GM21515 (cell line): Measurements from ENCODE around the gene NTNG2.
A peak's percentile ranks its signal among the peaks of the same experiment; 100 is the strongest.

Experiments
- ATAC-seq: cut with Tn5 transposase; IDR thresholded peaks from one replicate; pipeline ENCODE4 v1.9.1; 2021; ENCODE audit not compliant: unreplicated experiment

NTNG2 gene

GRCh38 chr9:132234535-132234934 is 72.7 kb downstream of the NTNG2 start:
- ATAC-seq = no peak

DNA sequence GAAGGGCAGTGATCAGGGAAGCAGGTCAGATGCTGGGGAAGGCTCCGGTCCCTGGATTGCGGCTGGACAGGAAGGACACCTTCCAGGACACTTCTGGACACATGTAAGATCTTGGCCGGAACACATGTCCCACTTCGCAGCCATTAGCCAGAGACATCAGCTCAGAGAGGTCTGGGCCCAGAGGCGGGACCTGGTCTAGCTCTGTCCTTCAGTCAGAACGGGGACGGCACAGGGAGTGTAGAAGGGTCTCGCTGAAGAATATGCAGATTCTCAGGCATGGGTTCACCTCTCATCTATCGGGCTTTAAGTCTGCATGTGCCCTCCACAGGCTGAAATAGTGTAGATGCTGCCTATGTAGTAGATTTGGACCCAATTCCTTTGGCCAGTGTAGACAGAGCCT is 73.3 kb downstream of the NTNG2 start:
- ATAC-seq = no peak

DNA sequence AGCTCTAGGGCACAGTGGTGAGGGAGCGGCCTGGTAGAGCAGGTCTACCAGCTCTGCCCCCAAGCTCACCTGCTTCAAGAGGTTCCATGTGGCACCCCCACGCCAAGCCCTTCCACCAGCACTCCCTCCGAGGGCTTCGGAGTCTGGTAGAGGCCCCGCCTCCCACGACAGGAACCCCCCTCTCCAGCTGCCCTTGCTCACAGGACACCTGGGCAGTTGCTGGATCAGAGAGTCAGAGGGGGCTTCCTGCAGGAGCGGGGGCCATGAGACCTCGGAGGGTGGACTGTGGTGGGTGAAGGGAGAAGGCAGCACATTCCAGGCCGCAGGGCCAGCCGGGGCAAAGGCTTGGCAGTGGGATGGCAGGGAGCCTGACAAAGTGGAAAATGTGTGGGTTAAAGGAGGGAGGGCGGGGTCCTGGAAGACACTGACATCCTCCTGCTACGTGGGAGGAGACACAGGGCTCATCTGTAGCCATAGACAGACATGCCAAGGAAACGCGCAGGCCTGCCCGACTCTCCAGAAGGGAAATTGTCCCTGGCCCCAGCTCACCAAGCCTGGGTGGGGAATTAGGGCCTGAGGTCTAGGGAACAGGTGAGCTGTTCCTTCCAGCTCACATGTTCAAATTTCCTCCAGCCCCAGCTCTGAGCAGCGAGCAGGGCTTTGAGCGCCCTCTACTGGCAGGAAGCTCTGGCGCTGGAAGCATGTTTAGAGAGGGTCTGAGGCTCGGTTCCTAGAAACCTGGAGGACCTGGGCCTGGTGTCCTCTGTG is 74.2 kb downstream of the NTNG2 start:
- ATAC-seq = no peak

DNA sequence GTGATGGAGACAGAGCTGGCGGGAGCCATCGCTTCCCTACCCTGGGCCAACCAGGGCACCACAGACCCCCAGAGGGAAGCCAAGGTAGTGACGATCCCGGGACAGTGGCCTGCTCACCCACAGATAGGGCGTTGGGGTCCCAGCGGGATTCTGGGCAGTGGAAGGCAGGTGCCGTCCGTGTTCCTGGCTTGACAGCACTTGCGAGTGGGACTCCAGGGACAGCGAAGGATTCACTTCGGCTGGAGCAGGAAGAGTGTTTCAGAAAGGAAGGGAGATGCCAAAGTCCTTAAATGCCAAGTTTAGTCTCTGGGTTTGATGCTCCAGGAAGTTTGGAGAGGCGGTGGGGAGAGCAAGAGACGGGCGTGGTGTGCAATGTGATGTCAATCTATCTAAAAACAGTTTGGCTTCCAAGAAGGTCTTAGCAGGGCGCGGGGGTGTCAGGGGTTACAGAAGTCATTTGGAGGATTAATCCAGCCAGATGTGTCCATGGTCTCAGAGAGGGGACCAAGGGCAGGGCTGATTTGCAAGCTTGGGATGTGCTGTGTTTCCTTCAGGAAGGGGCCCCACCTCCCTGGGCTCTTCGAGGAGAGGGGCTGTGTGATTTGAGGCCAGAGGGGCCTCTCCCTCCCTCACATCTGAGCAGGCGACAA is 74.9 kb downstream of the NTNG2 start:
- no peak for ATAC-seq

DNA sequence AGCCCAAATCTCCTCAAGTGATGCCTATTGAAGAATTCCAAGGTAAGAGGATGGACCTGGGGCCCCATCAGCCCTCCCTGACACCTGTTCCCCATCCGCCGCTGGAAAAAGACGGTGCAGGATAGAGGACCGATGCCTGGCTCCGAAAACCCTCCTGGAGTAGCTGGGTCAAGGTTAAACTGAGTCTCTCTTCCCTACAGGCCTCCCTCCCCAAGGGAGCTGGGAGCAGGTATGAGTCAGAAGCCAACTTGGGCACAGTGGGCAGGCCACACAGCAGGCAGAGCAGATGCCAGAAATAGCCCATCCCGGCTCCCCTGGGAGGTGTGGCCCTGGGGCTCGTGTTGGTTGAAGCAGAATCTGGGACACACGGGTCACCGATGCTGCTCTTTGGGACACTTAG is 75.6 kb downstream of the NTNG2 start:
- no peak for ATAC-seq

DNA sequence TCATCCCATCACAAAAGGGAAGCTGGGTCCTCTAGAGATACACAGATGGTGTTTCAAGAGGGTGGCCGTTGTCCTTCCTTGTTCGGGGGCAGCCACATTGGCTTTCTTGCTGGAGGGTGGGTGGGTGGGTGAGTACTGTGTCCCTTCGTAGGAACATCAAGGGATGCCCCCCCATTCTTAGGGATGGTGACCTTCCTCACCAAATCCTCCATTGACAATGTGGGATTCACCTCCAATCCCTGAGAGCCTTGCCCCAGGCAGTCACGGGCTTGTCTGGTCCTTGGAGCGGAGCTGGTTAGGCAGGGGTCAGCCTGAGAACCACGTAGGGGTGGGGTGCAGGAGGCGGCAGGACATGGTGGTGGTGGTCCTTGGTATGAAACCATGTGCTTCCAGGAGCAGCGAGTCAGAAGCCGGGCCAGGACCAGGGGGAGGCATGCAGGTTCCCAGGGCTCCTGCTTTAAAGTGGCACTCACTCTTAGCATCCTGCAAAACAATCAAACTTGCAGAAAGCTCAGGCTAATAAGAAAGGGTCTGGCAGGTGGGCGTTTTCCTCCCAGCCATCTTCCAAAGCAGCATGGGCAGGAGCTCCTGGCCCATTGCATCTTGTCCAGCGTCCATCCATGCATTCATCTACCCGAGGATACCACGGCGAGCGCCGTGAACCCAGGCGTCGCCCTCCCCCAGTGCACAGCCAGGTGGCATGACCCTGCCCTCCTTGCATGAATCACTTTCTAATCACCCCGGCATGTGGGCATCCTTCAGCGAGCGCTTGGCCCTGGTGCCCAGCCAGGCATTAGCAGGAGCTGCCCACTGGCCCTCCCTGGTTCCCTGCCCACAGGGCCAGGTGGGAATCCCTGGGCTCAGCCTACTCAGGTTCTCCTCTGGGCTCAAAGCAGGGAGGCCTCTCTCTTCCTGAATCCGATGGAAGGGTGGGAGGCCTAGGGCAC is 76.4 kb downstream of the NTNG2 start:
- no peak for ATAC-seq

DNA sequence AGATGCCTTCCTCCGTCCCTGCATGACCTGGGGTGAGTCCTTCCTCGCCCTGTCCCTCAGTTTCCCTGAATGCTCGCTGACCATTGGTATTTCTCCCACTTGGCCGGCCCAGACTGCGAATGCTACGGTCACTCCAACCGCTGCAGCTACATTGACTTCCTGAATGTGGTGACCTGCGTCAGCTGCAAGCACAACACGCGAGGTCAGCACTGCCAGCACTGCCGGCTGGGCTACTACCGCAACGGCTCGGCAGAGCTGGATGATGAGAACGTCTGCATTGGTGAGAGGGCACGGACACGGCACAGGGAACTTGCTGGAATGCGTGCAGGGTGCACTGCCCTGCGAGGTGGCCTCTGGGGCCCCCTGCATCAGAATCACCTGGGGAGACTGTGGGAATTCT is 77.1 kb downstream of the NTNG2 start:
- ATAC-seq = no peak

GRCh38 chr9:132239518-132239917 is 77.7 kb downstream of the NTNG2 start:
- no peak for ATAC-seq

- no peak for ATAC-seq
Observed at GRCh38 chr9:132239999-132240840, 78.4 kb downstream of the NTNG2 start.

- ATAC-seq = peak; percentile 66
Observed at GRCh38 chr9:132240841-132241482, 79.1 kb downstream of the NTNG2 start.

DNA sequence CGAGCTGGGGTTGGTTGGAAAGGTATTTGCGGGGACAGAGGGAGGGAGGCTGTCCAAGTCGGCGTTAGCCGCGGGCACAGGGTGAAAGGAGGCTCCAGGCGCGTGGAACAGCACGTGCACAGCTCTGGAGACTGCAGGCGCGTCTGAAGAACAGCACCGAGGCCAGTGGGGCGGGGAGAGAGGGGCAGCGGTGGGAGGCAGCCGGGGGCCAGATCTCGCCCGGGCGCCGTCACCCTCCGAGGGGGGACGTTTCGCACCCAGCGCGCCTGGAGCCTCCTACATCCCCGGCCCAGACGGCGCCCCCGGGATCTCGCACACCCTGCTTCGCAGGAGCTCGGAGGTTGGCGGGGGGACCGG is 79.6 kb downstream of the NTNG2 start:
- ATAC-seq = peak; percentile 1

DNA sequence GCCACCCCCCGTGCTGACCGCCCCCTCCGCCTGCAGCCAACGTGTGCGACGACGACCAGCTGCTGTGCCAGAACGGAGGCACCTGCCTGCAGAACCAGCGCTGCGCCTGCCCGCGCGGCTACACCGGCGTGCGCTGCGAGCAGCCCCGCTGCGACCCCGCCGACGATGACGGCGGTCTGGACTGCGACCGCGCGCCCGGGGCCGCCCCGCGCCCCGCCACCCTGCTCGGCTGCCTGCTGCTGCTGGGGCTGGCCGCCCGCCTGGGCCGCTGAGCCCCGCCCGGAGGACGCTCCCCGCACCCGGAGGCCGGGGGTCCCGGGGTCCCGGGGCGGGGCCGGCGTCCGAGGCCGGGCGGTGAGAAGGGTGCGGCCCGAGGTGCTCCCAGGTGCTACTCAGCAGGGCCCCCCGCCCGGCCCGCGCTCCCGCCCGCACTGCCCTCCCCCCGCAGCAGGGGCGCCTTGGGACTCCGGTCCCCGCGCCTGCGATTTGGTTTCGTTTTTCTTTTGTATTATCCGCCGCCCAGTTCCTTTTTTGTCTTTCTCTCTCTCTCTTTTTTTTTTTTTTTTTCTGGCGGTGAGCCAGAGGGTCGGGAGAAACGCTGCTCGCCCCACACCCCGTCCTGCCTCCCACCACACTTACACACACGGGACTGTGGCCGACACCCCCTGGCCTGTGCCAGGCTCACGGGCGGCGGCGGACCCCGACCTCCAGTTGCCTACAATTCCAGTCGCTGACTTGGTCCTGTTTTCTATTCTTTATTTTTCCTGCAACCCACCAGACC is 80.2 kb downstream of the NTNG2 start:
- no peak for ATAC-seq

- no peak for ATAC-seq
Observed at GRCh38 chr9:132242621-132243155, 80.8 kb downstream of the NTNG2 start.

DNA sequence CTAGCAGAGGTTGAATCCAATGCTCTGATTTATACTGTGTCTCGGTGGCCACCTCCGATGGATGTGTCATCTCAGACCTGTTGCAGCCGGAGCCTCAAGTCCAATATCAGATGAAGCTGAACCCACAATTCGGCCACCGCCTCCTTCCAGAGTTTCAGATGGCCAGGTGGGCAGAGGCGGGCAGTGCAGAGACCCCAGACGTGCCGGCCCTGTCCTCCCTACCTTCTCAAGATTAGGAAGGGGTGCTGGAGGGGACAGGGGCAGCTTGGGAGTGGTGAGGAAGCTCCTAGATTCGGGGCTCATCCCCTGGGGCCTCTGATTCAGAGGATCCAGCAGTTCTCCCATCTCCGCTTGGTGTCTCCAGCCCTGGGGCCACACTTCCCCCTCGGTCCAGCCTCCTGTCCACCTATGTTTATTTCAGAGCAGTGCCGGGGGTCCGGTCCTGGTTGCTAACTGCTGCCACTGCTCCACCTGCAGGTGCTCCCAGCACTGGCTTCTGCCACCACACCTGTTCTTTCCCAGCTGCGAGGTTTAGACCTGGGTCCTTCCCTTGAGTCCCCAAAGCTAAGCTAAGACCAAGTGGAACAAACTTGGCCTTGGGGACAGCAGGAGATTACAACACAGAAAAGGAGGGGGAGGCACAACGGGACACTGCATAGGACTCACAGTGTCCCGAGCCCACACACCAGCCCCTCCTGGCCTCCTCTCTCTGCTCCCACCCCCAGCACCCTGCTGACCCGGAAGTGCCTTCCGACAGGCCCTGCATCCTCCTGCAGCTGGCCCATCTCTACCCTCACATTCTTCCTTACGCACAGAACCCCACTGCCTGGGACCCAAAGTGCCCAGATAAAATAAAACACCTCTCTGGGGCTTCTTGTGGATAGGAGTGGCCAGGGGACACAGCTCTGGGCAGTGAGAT is 81.6 kb downstream of the NTNG2 start:
- ATAC-seq = no peak

GRCh38 chr9:132244582-132245455 is 83.0 kb downstream of the NTNG2 start:
- ATAC-seq = no peak

GRCh38 chr9:132245465-132245864 is 83.6 kb downstream of the NTNG2 start:
- ATAC-seq = no peak

DNA sequence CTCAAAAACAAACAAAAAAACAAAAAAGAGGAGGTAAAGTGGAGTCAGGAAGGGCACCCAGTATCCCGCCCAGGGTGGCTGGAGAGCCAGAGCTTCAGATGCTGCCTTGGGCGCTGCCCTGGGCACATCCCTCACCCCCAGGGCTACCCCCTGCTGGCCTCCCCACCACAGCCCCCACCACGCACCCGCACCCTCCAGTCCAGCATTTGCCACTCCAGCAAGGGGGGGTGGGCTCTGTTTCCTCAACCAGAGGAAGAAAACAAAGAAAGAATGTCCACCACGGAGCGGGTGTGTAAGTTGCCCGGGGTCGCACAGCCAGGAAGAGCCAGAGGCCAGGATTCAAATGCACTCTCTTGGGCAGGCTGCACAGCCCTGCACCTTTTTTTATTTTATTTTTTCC is 86.1 kb downstream of the NTNG2 start:
- ATAC-seq = no peak
